ENCODE data around the gene SORCS3.

- TF ChIP-seq CTCF (IDR thresholded peaks at IDR 0.05) (no peak), POLR2A (IDR thresholded peaks at IDR 0.05) (no peak)
These were observed 520.7 kb downstream of the SORCS3 start for GRCh38 chr10:105161767-105162166.

Data from esophagus squamous epithelium (tissue), 4 donors.